ENCODE data around the gene PCBP3. TPM values are rescaled to one million over a fixed set of nuclear protein-coding genes. Genes with fewer than 3 reads are reported as not detected.

The PCBP3 gene
- total RNA-seq, 1 experiment from 2014 or later: 10.9 TPM

GRCh38 chr21:45756669-45757068 lies 113.1 kb downstream of the PCBP3 start:
- no peak overlapping the region for H2BK5ac ChIP-seq (ENCODE audit: insufficient read length, low read length)
- H4K91ac ChIP-seq (ENCODE audit: insufficient read length, low read depth, low read length): no peak overlapping the region
- no peak overlapping the region for H3K4ac ChIP-seq (ENCODE audit: low read depth, low read length)
- no peaks in the 10 kb centered on the region for H3K79me2 ChIP-seq (ENCODE audit: insufficient read depth, low read length)
- no peak overlapping the region for H3K4me2 ChIP-seq (ENCODE audit: insufficient read depth, insufficient read length, low read length)
- H3K23ac ChIP-seq (ENCODE audit: insufficient read length, low read depth, low read length): no peak overlapping the region
- no peaks in the 10 kb centered on the region for H3K23me2 ChIP-seq (ENCODE audit: insufficient read length, low read depth, low read length, poor library complexity, severe bottlenecking)
- no peaks in the 10 kb centered on the region; a peak in 1 of 5 replicates for H3K9me3 Mint-ChIP-seq
- H3T11ph ChIP-seq (ENCODE audit: low read length): no peak overlapping the region
- no peaks in the 10 kb centered on the region for H3K27me3 ChIP-seq (ENCODE audit: insufficient read depth, low read length)
- no peak overlapping the region for H2BK20ac ChIP-seq (ENCODE audit: low read depth, low read length, poor library complexity, severe bottlenecking)
- no peaks in the 10 kb centered on the region for H3K36me3 Mint-ChIP-seq (ENCODE audit: insufficient read depth in 1 of 3, low read depth in 3 of 3)
- no peak overlapping the region for H3K9ac ChIP-seq (ENCODE audit: extremely low read depth, insufficient read length, low read length)
- no peaks in the 10 kb centered on the region for H3K9me3 ChIP-seq (ENCODE audit: control insufficient read depth, low read depth, low read length)
- H3K79me1 ChIP-seq (ENCODE audit: insufficient read depth, low read depth, low read length, poor library complexity, severe bottlenecking): no peaks in the 10 kb centered on the region
- no peak for DNase-seq
- H3K18ac ChIP-seq (ENCODE audit: insufficient read length, low read depth, low read length): no peak overlapping the region
- no peak overlapping the region for H2AFZ ChIP-seq (ENCODE audit: low read length)
- H2BK12ac ChIP-seq (ENCODE audit: insufficient read length, low read depth, low read length): no peak overlapping the region
- H3K4me1 ChIP-seq (ENCODE audit: insufficient read depth, low read length): no peaks in the 10 kb centered on the region
- no peak overlapping the region for H3K14ac ChIP-seq (ENCODE audit: insufficient read depth, low read length)
- no peaks in the 10 kb centered on the region for H3K4me1 Mint-ChIP-seq
- H3K56ac ChIP-seq (ENCODE audit: insufficient read length, low read depth, low read length): no peak overlapping the region
- H2AK5ac ChIP-seq (ENCODE audit: insufficient read length, low read length): no peak overlapping the region
- H3K27me3 Mint-ChIP-seq (ENCODE audit: low read depth): no peaks in the 10 kb centered on the region
- H4K5ac ChIP-seq (ENCODE audit: insufficient read length, low read depth, low read length): no peak overlapping the region
- H2BK15ac ChIP-seq (ENCODE audit: low read depth, low read length): no peak overlapping the region
- no peak overlapping the region for H3K27ac Mint-ChIP-seq
- H3K4me3 Mint-ChIP-seq: no peak overlapping the region
- no peak overlapping the region for H4K8ac ChIP-seq (replicated peaks; ENCODE audit: insufficient read length, low read depth, low read length)
- H2BK120ac ChIP-seq (ENCODE audit: low read depth, low read length, poor library complexity, severe bottlenecking): no peak overlapping the region
- H3K27ac ChIP-seq (ENCODE audit: insufficient read length, low read depth, low read length): no peak overlapping the region
- no peak for TF ChIP-seq CTCF (conservative IDR thresholded peaks at IDR 0.05)
- WGBS (ENCODE audit: extremely low coverage, insufficient read length, low lambda C conversion rate): no CpG with 5 or more reads among the region's 2 CpGs
- H4K20me1 ChIP-seq (ENCODE audit: control insufficient read depth, insufficient read depth, insufficient read length): no peaks in the 10 kb centered on the region
